ENCODE results near the gene CACNG5.

- TF ChIP-seq CTCF (conservative IDR thresholded peaks at IDR 0.05 in 1 of 2, IDR thresholded peaks at IDR 0.05 in 1 of 2; ENCODE audit: low read depth in 1 of 2, low read length in 2 of 2) (no peak), EZH2 (IDR thresholded peaks at IDR 0.05; ENCODE audit: low read length, missing control alignments) (no peak)
Measured at GRCh38 chr17:66918896-66919295, 84.0 kb downstream of the CACNG5 start.

All from fibroblast of lung (primary cell).